HL-60/S4 treated with retinoic acid at 250 ng/mL for 4 days and 3 days (cell line): ENCODE measurements around the gene MAP1B.

ENCODE experiments used
- in situ Hi-C: fragments of 300-500 bp; cut with MboI; formaldehyde crosslinking; loops from 2 replicates; pipeline ENCODE4 v1.7.0; 2022; ENCODE audit warnings: low sequenced_read_pairs

Gene MAP1B

DNA sequence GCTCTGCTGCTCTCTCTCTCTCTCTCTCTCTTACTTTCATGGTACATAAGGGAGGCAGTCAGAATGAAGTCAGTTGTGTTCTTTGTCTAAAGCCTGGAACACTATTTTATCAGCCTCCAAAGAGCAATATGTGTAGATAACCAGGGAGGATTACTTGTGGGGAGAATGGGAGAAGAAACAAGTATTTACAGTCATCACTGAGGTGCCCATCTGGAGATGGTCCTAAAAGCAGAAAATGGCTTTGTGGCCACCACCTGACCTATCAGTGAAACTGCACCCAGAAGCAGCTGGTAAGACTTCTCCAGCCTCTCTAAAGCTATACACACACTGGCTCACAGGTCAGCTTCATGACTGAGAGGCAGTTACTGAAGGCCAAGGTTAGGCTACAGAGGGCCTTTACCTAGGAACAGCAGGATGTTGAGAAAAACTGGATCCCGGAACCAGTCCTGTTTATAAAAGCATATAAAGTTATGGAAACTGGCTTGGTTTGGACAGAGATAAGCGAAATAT, 137.6 kb downstream of the MAP1B start:
- in situ Hi-C loops: no loop called here

DNA sequence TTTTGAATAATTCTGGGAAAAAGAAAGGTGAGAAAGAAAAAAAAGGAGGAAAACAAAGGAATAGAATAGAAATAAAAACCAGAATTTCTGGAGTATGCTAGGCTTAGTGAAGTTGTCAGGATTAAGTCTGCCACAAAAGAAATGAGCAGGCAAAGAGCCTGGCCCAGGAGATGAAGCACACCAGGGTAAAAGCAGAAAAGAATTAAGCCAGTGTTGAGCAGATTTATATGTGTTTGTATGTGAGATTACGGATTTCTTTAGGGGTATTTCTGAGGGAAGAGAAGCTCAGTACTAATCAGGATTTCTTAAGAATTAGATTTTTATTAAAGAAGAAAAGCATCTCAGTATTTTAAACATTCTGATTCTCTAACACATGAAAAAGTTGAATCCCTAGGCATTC, 138.3 kb downstream of the MAP1B start:
- in situ Hi-C loops: no loop called here

DNA sequence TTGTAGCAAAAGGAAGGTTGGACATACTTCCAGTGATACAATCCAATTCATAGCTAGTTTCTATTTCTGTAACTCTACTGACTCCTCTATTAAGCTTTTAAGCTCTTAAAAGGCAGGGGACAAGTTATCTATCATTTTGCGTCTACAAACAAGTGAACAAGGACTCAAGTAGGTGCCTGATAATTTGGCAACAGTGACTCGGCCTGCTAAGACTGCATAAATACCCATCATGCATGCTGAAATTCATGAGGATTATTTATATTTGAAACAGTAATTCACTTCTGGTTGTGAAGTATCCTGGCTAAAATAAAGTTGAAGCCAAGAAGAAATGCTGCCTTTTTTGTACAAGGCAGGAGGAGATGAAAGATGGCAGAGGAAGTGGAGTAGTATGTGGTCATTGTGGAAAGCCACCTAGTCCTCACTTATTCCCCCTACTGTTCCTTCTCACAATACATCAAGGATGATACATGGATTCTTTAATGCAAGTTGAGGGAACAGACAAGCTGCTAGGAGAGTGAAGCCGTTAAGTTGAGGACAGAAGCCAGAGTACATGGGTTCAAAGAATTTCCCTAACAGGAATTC, 138.8 kb downstream of the MAP1B start:
- in situ Hi-C loops: no loop called here

DNA sequence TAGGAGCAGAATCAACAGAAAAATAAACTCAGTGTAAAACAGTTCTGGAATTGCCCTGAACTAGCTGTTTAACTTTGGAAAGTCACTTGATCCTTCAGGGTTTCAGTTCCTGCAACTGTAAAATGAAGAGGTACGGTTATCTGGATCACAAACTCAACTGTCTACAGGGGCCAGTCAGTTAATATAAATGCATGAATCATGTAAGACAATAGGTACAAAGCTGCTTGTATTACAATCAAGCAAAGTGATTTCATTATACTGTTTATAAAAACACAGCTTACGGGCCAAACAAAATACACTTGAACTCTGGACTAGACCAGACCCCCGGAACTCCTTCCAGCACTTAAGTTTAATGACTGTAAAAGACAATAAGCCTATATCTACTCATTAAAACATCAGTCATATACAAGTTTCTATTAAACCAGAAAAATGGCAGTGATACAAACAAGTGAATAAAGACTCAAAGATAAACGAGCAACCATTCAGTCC, 139.7 kb downstream of the MAP1B start:
- in situ Hi-C loops: no loop called here

DNA sequence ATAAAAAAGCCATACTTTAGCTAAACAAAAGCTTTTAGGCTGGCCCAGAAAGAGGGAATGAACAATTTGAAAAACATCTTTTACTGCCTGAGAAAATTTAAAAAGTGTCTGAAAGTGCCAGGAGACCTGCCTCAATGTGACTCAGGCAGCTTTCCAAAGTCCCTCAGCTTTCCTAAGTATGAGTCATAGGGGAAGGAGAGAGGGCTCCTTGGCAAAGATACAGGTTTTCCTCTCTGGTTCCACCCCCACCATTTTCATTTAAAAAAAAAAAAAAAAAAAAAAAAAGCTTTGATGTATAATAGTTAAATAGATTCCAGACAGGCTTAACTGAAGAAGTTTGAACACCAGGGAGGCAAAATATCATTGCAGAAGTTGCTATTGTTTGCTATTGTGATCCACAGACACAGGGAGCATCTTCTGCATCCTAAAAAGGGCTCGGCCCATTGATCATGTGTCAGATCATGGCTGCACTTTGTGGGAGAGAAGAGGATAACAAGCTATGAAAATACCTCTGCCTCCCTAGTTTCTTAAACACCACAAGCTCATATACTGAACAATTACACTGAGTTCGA, 141.2 kb downstream of the MAP1B start:
- in situ Hi-C loops: no loop called here

DNA sequence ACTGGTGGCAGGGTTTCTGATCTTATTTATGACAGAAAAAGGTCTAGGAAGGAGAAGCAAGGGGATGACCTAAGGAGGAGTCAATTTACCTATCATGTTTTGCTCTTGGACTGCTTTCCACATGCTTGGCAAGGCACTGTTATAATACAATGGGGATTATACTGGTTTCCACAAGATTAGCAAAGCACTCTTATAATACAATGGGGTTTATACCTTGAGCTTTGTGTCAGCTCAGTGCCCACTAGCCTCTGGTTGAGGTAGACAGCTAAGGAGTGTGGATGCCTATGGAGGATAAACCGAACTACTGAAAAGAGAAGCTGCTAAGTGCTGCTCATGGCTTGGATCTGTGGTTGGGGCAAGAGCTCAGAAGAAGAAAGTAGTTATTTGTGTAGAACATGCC, 144.1 kb downstream of the MAP1B start:
- in situ Hi-C loops: no loop called here

DNA sequence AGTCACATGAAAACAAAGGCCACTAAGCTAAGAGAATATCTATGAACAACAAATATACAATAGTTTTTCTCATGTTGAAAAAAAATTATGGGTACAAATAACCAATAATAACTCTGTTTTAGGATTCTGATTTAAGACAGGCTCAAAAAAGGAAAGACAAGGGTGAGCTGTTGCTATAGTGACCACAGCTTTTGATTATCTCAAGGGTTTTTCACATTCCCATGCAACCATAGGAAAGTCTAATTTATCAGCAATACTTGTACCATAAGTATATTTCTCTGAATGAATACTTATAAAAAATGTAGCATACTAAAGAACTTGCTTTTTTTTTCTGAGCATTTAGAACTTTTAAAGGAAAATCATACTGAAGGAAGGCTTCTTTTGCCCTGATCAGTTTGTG, 144.7 kb downstream of the MAP1B start:
- in situ Hi-C loops: no loop called here

DNA sequence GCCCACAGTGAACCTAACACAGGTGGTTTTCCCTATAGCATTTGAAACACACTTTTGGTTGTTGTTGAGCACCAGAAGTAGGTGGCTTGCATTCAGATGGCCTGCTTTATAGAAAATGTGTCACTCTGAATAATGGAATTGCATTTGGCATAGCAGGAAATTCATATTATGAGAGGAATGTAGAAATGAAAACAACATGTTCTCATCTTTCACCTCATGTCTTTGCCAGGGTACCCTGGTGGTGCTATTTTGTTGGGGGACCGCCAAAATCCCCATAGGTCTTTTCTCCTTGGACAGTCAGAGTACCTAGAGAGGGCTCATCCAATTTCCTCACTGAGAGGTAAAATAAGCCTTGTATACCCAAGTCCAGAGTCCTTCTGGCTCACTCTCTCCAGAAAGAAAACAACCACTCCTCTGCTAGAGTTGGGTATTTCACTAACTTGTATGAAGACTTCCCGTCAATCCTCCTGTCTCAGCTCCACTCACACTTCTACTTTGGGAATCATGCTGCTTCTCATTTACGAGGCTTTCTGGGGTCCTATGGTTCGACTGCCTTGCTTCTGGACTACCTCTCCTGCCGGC, 145.4 kb downstream of the MAP1B start:
- in situ Hi-C loops: no loop called here

DNA sequence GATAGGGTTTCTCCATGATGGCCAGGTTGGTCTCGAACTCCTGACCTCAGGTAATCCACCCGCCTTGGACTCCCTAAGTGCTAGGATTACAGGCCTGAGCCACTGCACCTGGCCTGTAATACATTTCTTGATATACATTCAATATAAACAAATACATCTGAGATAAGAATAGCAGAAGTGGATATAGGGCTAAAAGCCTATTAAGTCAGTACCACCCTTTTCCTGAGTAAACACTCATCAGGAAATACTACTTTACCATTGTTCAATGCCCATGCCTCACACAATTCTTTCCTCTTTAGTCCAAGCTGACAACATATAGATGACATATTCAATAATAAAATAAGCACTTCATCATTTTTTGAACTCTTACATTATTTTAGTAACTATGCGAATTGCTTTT, 148.0 kb downstream of the MAP1B start:
- in situ Hi-C loops: no loop called here

DNA sequence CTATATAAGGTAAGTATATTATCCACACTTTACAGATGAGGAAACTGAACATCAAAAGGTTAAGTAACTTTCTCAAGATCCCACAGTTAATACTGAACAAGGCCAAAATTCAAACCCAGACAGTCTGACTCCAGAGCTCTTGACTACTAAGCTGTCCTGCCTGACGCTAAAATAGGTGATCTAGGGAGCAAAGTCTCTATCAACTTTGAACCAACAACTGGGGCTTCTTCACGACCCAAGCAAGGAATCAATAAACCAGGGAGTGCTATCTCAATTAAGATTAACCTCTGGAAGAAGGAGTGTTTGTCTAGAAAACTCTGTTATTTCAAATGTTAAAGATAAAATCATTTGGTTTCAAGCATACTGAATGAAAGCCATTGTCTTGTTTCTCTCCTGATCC, 148.4 kb downstream of the MAP1B start:
- in situ Hi-C loops: no loop called here

DNA sequence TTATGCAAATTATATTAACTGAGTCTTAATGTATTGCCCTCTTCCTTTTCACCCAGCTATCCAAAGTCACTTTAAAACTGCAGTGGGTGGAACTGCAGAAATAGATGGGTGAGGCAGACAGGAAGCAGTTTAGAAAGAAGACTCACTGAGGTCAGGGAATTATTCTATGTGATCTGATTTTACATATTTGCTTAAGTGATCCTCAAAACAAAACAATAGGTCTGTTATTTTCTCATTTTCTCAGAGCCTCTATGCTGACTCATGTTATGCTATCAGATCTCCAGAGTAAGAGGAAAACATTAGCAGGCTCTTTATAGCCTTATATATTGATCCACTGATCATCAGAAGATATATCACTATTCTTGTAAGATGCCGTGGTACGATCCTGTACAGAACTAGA, 149.3 kb downstream of the MAP1B start:
- in situ Hi-C loops: no loop called here
